ENCODE results near the gene HMGB1.

DNA sequence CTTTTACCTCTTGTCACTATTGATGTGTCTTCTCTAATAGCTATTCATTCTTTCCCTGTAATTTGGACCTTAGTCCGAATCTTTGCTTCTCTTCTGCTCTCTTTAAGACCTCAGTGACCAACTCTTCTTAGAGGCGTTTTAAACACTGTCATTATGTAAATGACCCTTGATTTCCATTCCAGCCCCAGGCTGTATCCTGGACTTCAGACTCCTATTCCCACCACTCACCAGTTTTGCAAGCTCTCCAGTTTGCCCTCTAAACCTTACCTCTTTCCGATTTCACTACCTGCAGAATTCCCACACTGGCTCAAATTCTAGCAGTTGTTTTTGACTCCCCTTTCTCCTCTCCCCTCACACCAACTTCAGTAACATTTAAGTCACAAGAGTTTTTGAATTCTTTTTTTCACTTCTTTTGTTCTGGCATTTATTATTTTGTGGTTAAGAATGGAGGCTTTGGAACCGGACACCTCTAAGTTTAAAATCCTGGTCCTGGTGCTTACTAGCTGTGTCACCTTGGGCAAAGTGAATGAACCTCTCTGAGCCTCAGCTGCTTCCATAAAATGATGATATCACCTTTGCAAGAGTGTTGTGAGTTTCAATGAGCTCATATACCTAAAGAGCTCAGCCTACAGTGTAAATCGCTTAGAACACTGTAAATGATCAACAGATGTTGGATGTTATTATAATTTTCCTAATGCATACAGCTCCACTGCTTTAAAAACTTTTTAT lies 13.6 kb upstream of the HMGB1 start:
- TF ChIP-seq, protein P1, sequence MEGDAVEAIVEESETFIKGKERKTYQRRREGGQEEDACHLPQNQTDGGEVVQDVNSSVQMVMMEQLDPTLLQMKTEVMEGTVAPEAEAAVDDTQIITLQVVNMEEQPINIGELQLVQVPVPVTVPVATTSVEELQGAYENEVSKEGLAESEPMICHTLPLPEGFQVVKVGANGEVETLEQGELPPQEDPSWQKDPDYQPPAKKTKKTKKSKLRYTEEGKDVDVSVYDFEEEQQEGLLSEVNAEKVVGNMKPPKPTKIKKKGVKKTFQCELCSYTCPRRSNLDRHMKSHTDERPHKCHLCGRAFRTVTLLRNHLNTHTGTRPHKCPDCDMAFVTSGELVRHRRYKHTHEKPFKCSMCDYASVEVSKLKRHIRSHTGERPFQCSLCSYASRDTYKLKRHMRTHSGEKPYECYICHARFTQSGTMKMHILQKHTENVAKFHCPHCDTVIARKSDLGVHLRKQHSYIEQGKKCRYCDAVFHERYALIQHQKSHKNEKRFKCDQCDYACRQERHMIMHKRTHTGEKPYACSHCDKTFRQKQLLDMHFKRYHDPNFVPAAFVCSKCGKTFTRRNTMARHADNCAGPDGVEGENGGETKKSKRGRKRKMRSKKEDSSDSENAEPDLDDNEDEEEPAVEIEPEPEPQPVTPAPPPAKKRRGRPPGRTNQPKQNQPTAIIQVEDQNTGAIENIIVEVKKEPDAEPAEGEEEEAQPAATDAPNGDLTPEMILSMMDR (conservative IDR thresholded peaks at IDR 0.05; ENCODE audit: low read depth in 2 of 2), result no peak
- TF ChIP-seq EZH2phosphoT487 (IDR thresholded peaks at IDR 0.05; ENCODE audit: unreplicated experiment) (no peak), ETS1 (IDR thresholded peaks at IDR 0.05) (no peak), STAT1 (IDR thresholded peaks at IDR 0.05; ENCODE audit: unreplicated experiment) (no peak), EZH2 (IDR thresholded peaks at IDR 0.05; ENCODE audit: low read depth, unreplicated experiment) (no peak), POLR2AphosphoS5 (IDR thresholded peaks at IDR 0.05; ENCODE audit: low read depth) (no peak), ZNF114 (CRISPR knock-in tag; IDR thresholded peaks at IDR 0.05) (no peak), CREB1 (CRISPR knock-in tag; IDR thresholded peaks at IDR 0.05; ENCODE audit: low read depth) (no peak), REST (IDR thresholded peaks at IDR 0.05; ENCODE audit: unreplicated experiment) (no peak), JUNB (IDR thresholded peaks at IDR 0.05; ENCODE audit: unreplicated experiment) (no peak), ZNF331 (CRISPR knock-in tag; IDR thresholded peaks at IDR 0.05; ENCODE audit: low read depth) (no peak), NANOG (IDR thresholded peaks at IDR 0.05; ENCODE audit: borderline replicate concordance) (no peak)
